ENCODE results near the gene HDAC4.

HDAC4 gene

DNA sequence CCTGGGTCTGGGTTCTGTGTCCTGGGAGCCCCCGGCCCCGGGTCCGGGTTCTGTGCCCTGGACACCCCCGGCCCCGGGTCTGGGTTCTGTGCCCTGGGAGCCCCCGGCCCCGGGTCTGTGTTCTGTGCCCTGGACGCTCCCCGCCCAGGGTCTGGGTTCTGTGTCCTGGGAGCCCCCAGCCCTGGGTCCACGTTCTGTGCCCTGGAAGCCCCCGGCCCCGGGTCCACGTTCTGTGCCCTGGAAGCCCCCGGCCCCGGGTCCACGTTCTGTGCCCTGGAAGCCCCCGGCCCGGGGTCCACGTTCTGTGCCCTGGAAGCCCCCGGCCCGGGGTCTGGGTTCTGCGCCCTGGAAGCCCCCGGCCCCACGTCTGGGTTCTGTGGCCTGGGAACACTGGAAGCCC is 299.0 kb downstream of the HDAC4 start:
- DNase-seq, result no peak

DNA sequence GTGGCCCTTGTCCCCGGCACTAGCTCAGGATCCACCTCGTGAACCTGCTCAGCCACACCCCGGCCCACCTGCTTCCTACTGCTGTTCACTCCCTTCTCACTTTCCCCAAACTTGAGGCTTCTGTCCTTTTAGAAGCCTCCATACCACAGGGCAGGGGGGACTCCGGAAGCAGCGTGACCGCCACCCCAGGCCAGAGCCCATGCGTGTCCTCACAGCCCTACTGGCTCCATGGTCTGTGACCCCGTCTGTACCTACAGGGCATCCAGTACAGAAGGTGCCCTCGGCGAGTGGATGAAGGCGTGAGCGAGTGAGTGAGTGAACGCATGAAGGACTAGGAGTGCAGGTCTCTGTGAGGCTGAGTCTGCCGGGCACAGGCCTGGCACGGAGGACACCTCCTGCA is 299.7 kb downstream of the HDAC4 start:
- no peak for DNase-seq

DNA sequence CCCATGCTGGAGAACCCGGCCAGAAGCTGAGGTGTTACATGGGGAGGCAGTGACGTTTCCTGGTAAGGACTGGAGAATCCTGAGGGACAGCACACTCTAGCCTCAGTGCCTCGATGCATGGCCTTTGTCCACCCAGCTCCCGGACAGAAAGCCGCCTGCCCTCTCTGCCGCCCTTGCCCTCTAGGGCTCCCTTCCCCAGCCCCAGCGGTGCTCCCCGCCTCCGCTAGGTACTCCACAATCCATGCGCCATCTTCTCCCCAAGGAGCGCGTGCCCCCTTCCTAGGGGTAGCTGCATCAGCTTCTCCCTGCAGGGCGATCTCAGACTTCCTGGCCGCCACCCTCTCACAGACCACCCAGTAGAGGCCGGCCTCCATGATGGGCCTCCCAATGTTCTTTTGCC is 301.3 kb downstream of the HDAC4 start:
- DNase-seq, result no peak

DNA sequence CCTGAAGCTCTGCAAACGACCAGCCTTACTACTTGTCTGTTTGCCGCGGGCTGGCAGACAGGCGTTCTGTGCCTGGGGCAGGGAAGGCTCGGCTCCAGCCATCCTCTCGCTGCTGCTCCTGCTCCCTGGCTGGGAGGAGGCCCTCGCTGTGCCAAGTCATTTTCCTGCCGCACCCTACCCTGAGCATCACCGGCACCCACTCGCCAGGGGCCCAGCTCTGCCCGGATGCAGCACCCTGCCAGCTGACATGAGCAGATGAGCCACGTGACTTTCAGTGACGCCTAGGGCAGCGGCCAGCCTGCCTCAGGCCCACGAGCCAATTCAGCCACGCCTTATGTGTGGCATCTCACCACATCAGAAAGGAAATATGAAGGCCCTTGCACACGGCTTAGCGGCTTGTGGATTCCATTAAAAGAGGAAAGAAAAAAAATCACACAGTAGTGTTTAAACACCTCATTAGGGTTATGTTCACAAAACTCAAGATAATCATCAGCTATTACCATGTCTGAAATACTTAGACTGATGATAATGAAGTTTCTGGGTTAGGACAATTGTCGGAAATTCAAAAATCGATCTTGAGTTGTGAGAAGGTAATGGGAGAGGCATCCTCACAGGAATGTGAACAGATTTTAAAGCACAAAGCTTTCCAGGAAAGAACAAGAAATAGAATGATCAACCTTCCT is 302.4 kb downstream of the HDAC4 start:
- DNase-seq, result no peak

DNA sequence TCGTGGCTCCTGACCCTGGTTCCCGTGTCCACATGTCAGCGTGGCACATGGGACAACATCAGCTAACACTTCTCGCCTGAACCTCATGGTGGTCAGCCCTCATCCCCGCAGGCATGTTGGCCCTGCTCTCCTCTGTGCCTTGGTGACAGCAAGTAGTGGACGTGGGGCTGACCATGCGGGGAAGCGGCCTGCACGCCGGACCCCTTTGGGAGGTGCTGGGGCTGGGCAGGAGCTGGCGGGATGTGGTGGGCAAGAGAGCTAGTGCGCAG is 303.5 kb downstream of the HDAC4 start:
- DNase-seq, result no peak

DNA sequence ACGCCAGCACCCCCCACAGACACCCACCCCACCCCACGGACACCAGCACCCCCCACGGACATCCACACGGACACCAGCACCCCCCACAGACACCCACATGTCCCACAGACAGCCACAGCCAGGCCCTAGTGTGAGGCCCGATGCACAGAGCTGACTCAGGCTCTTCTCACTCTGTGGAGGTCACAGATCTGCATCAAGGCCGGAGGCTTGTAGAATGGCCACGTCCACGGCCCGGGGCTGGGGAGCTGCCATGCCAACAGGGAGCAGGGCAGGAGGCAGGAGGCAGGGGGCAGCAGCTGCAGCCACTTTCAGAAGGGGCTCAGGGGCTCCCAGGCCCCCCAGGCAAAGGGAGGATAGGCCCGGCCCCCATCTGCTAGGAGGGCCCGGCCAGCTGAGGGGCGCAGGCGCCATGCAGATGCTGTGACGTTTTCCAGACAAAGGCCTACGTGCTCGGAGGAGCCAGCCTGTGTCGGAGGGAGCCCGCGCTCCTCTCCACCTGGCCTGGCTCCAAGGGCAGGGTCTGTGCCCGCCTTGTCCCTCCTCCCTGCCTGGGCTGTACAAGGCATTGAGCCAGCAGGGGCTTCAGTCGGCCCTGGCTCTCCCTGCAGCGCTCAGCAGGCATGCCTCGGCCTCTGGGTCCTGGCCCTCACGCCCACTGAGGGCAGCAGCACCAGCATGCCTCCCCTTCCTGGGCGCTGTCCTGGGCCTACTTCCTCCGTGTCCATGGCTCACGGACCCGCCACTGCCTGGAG is 304.0 kb downstream of the HDAC4 start:
- no peak for DNase-seq

DNA sequence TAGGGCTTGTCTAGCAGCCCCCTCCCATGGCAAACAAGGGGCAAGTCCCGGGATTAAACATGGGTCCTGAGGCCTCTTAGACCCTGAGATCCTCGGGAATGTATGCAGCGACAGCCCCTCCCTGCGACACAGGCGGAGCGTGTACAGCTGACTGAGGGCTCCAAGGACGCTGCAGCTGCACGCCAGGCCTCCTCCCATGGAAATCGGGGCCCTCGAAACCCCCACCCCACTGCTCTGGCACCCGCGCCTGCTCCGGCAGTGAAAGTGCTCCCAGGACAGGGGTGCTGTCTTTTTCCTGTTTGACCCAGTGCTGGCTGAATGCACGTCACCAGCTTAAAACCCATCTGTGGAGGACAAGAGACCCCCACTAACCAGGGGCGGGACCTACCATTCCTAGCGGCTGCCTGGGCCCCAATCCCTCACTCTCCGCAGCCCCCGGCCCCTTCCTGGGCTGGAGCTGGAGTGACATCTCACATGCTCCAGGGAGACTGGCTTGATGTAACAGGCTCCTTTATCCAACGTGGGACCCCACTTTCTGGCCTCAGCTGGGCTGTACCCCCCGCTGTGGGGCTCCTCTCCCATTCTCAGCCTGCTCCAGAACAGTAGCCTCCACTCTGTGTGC is 305.2 kb downstream of the HDAC4 start:
- no peak for DNase-seq

DNA sequence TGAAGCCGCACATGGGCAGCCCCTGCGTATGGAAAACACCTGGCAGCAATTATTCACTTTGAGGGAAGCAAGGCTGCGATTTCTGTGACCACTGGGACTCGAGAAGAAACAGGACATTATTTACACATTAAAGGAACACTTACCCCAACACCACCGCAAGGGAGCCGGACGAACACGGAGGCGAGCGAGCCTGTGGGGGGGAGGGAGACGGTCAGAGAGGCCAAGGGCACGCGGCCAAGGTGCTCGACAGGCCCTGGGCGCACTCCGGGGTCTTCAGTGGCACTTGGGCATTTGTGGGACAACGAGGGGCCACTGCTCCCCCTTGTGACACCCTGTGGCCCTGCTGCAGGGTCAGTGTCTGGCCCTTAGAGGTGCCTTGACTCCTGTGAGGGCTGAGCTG is 306.0 kb downstream of the HDAC4 start:
- no peak for DNase-seq

DNA sequence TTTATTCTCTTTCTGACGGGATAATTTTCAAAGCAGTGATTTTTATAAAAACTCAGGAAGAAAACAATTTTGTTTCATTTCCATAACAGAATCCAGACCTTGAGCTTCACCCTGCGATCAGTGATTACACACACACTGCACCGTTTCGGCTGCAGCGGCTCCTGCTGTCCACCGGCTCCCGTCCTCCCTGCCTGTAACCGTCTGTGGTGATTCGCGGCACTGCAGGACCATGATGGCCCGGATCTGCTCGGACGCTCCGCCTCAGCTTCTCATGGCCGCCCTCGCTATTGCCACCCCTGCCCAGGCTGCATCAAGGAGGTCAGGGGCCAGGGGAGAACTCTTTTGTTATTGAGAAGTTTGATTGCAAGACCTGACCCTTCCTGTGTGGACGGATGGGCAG is 306.9 kb downstream of the HDAC4 start:
- DNase-seq, result peak; percentile 11

DNA sequence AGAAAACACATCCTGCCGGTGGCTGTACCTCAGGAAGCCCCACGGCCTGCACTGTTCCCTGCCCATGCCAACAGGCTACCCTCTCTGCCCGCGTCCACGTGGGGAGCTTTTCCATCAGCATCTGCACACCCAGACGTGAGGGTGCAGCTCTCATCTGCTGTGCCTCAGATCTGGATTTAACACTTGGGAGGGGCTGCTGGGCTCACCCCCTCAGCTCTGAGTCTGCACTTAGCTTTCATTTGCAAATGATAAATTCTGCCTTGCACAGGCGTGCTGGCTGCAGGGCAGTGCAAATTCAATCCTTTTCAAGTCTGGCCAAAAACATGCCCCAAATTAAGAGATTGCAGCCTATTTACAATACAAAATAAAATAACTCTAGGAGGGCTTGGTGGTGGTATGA is 307.3 kb downstream of the HDAC4 start:
- DNase-seq, result no peak

DNA sequence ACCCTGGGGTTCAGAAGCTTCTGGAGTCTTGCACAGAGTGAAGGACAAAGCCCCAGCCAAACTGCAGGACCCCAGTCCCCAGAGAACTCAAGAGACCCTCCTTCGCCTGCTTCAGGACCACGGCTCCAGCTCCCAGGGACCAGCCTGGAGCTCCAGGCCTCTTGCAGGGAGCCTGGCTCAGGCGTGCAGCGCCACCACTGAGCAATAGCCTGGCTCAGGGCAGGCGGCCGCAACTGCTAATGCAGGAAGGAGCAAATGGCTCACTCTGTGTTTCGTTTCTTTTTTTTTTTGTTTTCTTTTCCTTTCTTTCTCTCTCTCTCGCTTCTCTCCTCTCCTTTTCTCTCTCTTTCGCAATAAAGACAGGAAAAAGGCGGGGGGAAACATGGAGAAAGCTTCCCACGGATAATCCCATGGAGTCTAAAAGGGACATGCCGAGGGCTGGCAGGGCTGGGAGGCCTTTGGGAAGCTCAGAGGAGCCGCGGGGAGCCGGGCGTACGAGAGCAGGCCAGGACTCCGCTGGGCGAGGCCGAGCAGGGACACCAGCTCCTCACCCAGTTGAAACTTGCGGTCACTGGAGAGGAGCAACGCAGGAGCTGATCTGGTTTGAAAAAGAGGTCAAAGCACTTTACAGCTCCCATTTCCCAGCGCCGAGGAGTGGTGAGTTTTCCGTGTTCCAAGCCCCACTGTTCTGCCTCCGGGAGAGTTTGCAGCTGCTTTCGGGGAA is 308.1 kb downstream of the HDAC4 start:
- no peak for DNase-seq

DNA sequence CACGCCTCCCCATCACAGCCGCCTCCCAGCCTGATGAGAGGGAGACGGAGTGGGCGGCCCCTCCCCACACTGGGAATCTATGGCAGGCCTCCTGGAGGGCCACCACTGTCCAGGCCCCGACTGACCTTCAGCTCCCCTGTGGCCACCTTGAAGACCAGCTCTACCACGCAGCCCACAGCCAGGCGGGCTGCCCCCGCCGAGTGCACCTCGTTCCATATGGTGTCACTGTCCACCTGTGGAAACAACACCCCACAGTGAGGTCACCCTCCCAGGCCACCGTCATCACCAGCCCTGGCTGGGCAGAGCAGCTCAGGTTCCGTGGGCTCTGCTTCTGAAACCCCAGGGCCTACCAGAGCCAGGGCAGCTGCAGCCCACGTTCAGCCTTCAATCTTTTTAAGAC is 310.9 kb downstream of the HDAC4 start:
- DNase-seq, result no peak

DNA sequence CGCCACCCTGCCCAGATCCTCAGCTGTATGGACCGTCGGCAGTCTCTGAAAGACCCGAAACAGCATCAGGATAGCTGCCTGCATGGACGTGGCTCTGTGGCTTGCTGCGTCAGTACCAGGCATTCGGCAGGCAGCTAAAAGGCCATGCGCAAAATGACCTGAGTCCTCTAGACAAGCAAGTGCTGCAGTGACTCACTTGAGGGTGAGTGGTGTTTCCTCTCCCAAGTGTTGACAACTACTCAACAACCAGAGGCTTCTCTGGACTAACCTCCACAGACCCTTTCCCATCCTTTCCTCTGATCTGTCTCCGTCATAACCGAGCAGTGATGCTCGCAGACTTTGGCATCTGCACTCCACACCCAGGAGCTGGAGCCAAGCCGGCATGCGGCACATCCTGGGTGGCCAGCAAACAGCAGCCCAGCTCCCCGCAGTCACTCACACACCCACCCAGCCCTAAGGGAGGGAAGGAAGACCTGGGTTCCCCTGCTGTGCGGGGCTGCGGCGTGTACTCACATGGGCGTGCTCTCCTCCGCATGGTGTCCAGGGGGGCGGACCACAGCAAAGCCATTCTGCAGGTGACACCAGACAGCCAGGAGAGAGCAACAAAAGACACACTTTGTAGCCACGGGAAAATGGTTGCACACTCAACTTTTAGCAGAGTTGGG is 313.6 kb downstream of the HDAC4 start:
- peak; percentile 69 for DNase-seq

DNA sequence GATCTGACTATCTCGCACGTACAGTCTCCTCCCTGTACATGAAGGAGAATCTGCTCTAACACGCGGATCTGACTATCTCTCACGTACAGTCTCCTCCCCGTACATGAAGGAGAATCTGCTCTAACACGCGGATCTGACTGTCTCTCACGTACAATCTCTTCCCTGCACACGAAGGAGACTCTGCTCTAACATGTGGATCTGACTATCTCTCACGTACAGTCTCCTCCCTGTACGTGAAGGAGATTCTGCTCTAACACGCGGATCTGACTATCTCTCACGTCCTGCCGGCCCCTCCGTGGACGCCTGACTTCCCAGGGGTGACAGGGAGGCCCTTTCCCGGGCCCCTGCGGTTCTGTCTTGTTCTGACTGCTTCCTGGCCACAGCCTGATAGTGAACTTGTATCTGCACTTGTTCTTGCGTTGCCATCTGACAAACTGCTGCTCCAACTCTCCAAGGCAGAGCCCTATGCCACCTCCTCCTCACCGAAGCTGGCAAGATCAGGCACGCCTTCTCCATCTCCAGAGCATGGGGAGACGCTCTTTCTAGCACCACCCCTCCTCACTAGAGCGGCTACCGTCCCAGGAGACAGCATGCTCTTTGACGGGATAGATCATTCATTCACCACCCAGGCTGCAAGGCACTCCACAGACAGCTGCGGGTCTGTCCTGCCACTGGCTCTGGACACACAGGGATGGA is 314.3 kb downstream of the HDAC4 start:
- DNase-seq, result no peak

DNA sequence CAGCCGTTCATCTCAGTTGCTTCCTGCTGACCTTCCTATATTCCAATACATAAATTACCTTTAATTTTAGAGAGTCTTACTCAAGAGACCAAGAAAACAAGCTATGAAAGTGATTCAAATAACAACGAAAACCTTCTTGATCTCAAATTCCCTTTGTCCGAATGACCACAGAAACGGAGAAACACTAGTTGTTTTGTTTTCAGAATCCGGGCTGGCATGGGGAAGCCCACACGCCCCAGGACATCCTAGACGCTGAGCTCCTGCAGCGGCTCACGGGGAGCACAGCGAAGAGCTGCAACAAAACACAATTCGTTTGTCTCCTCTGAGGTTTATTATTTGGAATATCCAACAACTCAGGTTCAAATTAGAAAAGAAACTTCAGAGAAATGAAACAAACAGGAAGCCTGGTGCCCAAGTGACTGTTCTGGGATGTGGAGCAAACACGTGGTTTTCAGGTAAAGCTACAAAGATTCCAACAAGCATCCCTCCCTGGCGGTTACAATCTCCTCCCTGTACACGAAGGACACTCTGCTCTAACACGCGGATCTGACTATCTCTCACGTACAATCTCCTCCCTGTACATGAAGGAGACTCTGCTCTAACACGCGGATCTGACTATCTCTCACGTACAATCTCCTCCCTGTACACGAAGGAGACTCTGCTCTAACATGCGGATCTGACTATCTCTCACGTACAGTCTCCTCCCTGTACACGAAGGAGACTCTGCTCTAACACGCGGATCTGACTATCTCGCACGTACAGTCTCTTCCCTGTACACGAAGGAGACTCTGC is 315.4 kb downstream of the HDAC4 start:
- DNase-seq, result no peak

DNA sequence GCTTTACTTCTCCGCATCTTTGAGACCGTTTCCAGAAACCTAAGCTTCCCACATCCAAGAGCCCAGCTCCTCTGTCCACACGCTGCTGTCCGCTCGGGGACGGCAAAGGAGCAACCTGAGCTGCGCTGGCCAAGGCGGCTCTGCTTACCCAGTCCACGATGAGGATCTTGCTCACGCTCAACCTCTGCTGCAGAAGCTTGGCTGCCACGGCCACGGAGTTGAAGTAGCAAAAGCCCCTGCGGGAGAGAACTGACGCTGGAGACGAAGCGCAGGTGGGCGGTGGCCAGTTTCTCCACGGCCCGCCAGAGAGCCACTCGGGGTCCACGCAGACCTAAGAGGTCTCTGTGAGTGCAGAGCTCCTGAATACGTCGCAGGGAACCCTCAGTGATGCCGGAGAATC is 316.8 kb downstream of the HDAC4 start:
- DNase-seq, result no peak

DNA sequence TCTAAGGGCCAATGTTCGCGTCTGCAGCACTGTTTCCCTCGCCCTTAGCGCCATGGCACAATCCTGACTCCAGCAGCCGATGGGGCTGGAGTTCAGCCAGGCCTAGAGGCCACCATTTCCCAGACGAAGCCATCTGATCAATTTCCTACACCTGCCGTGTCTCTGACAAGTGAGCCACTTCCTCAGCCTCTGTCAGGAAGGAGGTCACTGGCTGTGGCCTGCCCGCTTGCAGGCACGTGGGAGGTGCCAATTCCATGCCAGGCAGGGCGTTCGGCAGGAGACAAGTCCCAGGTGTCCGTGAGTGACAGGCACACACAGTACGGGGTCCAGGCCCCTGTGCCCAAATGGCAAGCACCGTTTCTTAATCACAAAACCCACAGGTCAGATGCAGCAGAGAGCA is 318.4 kb downstream of the HDAC4 start:
- DNase-seq, result no peak

DNA sequence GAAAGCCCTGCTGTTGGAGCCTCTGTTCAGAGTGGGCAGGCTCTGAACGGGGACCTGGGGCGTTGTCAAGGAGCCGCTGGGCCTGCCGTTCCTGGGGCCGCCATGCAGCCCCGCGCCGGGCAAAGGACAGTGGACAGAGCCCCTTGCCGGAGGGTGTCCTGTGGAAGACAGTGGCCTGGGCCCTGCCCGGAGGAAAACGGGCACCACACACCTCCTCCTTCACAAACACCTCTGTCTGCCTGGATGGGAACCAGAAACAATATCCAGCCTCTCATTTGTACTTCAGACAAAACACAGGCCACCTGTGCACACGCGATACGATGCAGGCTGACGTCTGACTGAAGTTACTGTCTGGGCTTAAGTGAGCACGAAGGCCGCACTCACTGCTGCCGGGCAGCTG is 319.2 kb downstream of the HDAC4 start:
- no peak for DNase-seq

DNA sequence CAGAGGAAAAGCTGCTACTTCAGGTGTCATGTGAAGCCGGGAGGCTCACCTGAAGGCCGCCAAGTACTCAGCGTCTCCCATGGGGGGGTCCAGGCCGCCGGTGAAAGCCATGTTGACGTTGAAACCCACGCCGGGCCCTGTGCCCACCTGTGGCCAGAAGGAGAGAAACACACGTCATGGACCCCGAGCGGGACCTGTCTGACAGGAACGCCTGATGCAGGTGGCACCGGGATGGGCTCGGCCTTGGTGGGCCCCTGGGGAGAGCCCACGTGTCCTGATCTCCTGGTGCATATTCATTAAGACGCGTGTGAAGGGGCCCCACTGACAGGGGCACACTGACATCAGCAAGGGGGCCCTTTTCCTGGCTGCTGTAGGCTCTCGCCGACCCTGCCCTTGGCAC is 319.8 kb downstream of the HDAC4 start:
- DNase-seq, result no peak

DNA sequence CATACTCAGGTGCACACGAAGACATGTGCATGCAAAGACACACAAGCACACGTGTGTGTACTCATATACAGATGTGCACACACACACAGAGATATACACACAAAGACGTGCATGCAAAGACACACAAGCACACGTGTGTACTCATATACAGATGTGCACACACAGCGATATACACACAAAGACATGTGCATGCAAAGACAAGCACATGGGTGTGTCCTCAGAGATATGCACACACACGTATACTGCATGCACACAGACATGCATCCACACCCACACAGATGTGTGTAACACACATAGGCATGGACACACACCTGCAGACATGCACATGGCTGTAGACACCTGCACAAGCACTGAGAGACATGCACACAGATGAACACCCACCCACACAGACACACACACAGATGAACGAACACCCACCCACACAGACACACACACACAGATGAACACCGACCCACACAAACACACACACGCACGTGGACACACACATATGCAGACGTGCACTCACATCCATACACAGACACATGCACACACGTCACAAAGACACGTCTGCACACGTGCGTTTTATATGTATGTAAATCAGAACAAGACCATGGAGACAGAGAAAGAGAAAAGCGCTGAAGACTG is 321.0 kb downstream of the HDAC4 start:
- no peak for DNase-seq

All from fibroblast of skin of abdomen (primary cell).